ENCODE results near the gene GNG7.
"Not testable (repeated sequence)": the region's sequence is repeated elsewhere in the genome, so short reads cannot be mapped to it uniquely, and the experiment has no call there.

Gene GNG7

DNA sequence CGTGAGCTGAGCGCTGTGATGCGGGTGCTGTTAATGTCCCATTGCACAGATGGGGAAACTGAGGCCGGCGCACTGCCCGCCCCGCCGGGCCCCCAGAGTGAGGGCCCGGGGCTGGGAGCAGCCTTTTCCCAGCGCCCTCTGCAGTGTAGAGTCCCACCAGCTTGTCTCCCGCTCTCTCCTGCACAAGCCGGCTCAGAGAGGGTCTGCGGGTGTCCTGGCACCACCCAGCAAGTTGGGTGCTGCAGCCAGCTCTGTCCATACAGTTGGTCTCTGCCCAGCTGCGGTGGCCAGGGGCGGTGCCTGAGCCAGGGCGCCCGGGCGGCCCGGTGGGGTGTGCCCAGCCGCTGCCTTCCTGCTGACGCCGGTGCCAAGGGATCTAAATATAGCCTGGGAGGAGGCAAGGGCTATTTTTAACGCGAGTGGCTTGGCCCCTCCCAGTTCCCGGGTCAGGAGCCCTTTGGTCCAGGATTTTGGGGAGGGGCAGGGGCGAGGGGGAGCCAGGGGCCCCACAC, 207.3 kb downstream of the GNG7 start:
- peak overlapping the region; percentile 63 for H3K4me3 ChIP-seq (ENCODE audit: low read depth, low read length)
- TF ChIP-seq, protein P1, sequence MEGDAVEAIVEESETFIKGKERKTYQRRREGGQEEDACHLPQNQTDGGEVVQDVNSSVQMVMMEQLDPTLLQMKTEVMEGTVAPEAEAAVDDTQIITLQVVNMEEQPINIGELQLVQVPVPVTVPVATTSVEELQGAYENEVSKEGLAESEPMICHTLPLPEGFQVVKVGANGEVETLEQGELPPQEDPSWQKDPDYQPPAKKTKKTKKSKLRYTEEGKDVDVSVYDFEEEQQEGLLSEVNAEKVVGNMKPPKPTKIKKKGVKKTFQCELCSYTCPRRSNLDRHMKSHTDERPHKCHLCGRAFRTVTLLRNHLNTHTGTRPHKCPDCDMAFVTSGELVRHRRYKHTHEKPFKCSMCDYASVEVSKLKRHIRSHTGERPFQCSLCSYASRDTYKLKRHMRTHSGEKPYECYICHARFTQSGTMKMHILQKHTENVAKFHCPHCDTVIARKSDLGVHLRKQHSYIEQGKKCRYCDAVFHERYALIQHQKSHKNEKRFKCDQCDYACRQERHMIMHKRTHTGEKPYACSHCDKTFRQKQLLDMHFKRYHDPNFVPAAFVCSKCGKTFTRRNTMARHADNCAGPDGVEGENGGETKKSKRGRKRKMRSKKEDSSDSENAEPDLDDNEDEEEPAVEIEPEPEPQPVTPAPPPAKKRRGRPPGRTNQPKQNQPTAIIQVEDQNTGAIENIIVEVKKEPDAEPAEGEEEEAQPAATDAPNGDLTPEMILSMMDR (IDR thresholded peaks at IDR 0.05; ENCODE audit: insufficient read depth, low read depth, low read length, missing control alignments), result no peak
- no peak for DNase-seq (ENCODE audit: low read depth)

DNA sequence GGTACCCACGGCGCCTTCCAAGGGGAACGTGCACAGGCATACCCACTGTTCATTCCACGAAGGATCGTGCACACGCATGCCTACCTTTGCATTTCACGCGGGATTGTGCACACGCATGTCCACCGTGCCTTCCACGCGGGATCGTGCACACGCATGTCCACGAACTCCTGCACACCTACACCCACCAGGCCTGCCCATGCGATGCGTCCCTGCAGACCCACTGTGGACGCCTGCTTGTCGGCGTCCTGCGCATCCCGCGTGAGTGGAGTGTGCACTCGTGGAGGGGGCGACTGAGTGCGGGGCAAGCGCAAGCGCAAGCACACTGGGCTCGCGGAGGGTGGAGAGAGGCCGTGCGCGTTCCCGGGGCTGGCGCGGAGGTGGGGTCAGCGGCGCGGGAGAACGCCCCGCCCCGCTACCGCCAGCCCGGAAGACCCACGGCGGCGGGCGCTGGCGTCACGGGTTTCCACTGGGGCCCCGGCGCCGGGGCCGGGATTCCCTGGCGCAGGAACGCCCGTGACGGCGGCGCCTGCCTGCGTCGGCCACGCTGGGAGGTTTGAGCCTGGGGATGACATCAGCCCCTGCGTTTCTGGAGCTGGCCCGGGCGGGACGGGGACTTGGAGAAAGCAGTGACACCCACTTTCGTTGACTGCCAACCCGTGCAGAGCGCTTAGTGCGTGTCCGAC, 207.9 kb downstream of the GNG7 start:
- TF ChIP-seq, protein P1 (IDR thresholded peaks at IDR 0.05; ENCODE audit: insufficient read depth, low read depth, low read length, missing control alignments), result no peak
- peak; percentile 64 for DNase-seq (ENCODE audit: low read depth)
- H3K4me3 ChIP-seq (ENCODE audit: low read depth, low read length), result peak overlapping the region; percentile 63

DNA sequence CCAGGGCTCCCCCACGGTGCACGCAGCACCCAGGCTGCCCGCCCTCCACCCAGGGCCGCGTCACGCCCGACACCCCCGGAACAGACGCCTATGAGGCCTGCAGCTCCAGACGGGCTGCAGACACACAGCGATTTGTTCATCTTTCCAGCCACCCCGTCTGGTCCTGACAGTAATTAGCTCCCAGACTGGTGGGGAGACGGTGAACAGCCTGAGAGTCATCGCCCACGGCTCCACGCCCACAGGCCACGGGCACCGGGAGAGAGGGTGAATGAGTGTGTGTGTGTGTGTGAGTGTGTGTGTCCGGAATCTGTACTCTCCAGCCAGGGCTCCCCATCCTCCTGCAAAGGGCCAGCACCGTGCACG, 208.4 kb downstream of the GNG7 start:
- TF ChIP-seq, protein P1 (IDR thresholded peaks at IDR 0.05; ENCODE audit: insufficient read depth, low read depth, low read length, missing control alignments), result no peak
- H3K4me3 ChIP-seq (ENCODE audit: low read depth, low read length), result no peak overlapping the region
- no peak for DNase-seq (ENCODE audit: low read depth)

DNA sequence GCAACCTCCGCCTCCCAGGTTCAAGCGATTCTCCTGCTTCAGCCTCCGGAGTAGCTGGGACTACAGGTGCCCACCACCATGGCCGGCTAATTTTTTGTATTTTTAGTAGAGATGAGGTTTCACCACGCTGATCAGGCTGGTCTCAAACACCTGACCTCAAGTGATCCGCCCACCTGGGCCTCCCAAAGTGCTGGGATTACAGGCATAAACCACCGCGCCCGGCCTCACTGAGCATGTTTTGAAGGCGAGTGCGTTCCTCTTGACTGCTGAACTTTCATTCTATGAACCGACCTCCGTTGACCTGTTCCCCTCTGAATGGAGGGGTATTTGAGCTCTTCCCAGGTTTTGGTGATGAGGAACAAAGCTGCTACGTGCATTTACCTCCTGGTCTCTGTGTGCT, 209.0 kb downstream of the GNG7 start:
- DNase-seq (ENCODE audit: low read depth), result not testable (repeated sequence)

DNA sequence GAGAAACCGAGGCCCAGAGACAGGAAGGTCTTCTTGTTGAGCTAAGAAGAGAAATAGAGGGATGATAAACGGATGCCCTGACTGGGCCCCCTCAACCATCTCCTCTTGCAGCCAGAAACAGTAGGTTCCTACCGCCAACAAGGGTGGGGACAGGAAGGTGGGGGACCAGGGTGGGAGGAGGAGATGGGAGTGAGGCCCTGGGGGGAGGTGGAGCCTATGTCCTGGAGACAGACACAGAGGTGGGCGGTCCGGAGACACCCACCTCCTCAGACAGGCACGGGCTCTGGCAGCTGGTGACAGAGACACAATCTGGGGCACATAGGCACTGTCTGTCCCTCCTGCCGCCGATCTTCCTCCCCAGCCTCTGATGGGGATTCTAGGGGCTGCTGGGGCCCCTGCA, 209.6 kb downstream of the GNG7 start:
- TF ChIP-seq, protein P1 (IDR thresholded peaks at IDR 0.05; ENCODE audit: insufficient read depth, low read depth, low read length, missing control alignments), result no peak
- no peak overlapping the region for H3K4me3 ChIP-seq (ENCODE audit: low read depth, low read length)
- DNase-seq (ENCODE audit: low read depth), result no peak

More for the DNA sequence above, 209.0 kb downstream of the GNG7 start:
- H3K4me3 ChIP-seq (ENCODE audit: low read depth, low read length), result not testable (repeated sequence)

- peak; percentile 51 for DNase-seq (ENCODE audit: low read depth)
- no peak overlapping the region for H3K4me3 ChIP-seq (ENCODE audit: low read depth, low read length)
- TF ChIP-seq, protein P1 (IDR thresholded peaks at IDR 0.05; ENCODE audit: insufficient read depth, low read depth, low read length, missing control alignments), result no peak
Measured at GRCh38 chr19:2491130-2491801, 211.2 kb downstream of the GNG7 start.

GRCh38 chr19:2490659-2491058, 211.8 kb downstream of the GNG7 start:
- DNase-seq (ENCODE audit: low read depth), result no peak

More at GRCh38 chr19:2490659-2491058, 211.8 kb downstream of the GNG7 start:
- no peak overlapping the region for H3K4me3 ChIP-seq (ENCODE audit: low read depth, low read length)
- TF ChIP-seq, protein P1 (IDR thresholded peaks at IDR 0.05; ENCODE audit: insufficient read depth, low read depth, low read length, missing control alignments), result no peak
